Epithelial cell of proximal tubule (primary cell): Measurements from ENCODE around the gene CAPZB. TPM values are rescaled to one million over a fixed set of nuclear protein-coding genes. Genes with fewer than 3 reads are reported as not detected.

Experiments
- DNase-seq: peaks from one replicate; pipeline ENCODE4 v3.0.0-alpha.2; 2011; ENCODE audit warnings: low read depth
- H3K4me3 ChIP-seq: 2 replicates; pipeline ENCODE4 v1.5.1; 2011; ENCODE audit warnings: low read depth, mild to moderate bottlenecking, low read length
- total RNA-seq: library from RNA; depleted of rRNA; stranded (reverse); fragments of >200 nt; gene quantifications from 2 replicates; pipeline ENCODE4 v1.2.3, GENCODE V29; 2015
- TF ChIP-seq, protein P1 (sequence below): conservative IDR thresholded peaks from 2 replicates; pipeline ENCODE4 v1.5.1; 2012; ENCODE audit warnings: low read depth, mild to moderate bottlenecking, low read length

Gene CAPZB
- total RNA-seq, 1 donor from 2014 or later = 74.9 TPM

DNA sequence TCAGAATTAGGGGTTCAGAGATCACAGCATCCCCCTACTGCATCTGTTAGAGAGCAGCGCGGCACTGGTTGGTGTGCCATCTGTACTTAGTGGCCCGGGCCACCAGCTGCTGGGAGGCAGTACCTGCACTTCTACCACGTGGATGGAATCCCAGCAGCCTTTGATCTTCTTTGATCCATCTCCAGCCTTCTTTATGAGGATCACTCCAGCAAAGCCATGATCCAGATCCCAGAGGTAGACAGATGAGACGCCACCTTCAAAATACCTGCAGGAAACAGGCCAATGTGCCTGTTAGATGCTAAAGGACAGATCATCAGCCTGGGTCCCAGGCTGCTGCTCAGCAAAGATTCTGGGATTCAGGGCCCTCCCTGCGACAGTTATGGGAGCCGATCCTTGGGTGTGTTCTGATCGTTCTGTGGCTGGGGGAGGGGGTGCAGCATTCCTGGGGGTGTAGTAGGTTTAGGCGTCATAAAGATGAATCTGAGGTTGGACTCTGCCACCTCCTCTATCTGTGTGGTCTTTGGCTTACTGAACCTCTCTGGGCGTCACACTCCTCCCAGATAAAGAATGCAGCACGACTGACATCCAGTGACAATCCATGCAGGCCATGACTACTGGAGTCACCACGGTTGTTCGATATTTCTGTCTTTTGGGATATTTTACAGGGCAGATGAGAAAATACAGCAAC is 127.9 kb downstream of the CAPZB start:
- TF ChIP-seq, protein P1, sequence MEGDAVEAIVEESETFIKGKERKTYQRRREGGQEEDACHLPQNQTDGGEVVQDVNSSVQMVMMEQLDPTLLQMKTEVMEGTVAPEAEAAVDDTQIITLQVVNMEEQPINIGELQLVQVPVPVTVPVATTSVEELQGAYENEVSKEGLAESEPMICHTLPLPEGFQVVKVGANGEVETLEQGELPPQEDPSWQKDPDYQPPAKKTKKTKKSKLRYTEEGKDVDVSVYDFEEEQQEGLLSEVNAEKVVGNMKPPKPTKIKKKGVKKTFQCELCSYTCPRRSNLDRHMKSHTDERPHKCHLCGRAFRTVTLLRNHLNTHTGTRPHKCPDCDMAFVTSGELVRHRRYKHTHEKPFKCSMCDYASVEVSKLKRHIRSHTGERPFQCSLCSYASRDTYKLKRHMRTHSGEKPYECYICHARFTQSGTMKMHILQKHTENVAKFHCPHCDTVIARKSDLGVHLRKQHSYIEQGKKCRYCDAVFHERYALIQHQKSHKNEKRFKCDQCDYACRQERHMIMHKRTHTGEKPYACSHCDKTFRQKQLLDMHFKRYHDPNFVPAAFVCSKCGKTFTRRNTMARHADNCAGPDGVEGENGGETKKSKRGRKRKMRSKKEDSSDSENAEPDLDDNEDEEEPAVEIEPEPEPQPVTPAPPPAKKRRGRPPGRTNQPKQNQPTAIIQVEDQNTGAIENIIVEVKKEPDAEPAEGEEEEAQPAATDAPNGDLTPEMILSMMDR = no peak
- H3K4me3 ChIP-seq = no peak overlapping the region
- no peak for DNase-seq

DNA sequence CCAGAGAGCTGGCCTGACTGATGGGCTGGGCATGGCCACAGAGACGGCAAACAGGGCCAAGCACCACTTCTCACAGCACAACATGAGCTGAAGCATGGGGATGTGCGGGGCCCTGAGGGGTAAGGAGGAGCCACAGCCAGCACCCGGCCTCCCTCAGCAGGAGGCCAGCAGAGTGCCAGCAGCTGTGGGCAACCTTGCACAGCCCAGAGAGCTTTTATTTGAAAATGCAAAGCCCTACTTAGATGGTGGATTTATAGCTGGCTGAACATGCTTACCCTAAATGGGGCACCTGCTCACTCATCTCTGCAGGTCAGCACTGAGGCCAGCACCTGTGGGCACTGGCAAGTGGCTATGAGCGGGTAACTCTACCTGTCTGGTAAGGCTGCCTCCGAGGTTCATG is 129.1 kb downstream of the CAPZB start:
- TF ChIP-seq, protein P1 = no peak
- no peak for DNase-seq
- no peak overlapping the region for H3K4me3 ChIP-seq

DNA sequence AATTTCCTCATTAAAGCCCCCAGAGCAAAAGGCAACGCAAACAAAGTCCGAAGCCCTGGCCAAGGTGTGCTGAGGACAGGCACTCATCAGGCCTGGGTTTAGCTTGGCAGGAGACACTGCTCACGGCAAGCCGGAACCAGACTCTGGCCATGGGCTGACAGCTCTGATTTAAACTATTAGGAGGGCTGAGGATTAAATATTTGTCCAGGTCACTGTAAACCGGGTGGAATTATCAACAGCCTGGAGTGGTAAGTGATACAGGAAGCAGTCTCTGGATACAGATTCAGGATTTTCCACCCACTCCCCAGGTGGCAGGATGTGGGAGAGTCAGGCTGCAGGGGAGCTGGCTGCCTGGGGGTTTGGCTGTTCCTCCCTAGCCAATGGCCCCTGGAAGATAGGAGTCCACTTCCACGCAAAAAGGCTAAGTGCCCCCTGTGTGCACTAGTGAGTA is 130.8 kb downstream of the CAPZB start:
- H3K4me3 ChIP-seq = no peak overlapping the region
- TF ChIP-seq, protein P1 = no peak
- no peak for DNase-seq

DNA sequence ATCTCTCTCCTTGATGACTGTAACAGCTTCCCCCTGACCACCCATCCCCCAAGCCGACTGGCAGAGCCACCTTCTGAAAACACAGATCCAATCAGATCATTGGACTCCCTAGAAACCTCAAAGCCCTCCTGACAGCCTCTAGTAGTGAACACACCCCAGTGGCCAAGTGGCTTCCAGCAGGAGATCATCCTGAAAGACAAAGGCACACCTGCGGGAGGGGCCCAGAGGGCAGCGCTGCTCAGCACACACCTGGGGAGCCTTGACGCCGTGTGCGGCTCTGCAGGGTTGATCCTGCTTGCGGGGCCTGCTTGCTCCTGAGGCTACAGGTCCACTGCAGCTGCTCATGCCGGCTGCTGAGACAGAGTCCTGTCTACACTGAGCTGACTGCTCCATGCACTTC is 131.7 kb downstream of the CAPZB start:
- no peak overlapping the region for H3K4me3 ChIP-seq
- DNase-seq = no peak
- TF ChIP-seq, protein P1 = no peak

DNA sequence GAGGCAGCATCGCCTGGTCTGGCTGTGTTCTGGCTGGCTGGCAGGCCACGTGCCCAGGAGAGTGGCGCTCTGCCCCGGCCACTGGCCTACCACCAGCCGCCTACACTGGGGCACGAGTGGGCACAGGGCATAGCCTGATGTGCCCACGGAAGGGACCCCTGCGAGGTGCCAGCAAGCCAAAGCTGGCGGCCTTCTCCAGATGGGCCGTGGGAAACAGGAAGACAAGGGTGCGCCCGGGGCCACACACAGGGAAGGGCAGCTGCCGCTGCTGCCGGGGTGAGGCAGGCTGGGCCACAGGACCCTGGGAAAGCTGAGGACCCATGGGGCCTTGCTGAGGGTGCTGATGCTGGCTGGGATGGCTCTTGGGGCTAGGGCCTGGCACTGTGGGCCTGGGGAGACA is 132.5 kb downstream of the CAPZB start:
- no peak for DNase-seq
- H3K4me3 ChIP-seq = no peak overlapping the region
- TF ChIP-seq, protein P1 = no peak

DNA sequence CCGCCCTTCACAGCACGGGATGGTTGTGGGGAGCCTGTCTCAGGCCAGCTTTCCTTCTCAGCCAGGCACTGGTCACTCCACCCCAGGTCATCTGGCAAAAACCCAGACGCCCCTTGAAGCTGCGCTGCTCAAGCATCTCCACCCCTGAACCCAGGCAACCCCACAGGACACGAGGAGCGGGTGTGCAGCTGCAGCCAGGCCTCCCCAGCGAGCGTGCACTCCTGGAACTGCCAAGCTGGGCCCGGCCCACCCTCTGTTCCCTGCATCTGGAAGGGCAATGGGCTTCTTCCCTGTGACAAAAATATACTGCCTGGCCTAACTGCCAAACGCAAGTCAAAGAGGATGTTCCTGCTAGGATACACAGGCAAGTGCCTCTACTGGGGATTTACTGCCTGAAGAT is 133.5 kb downstream of the CAPZB start:
- DNase-seq = no peak
- TF ChIP-seq, protein P1 = no peak
- no peak overlapping the region for H3K4me3 ChIP-seq

DNA sequence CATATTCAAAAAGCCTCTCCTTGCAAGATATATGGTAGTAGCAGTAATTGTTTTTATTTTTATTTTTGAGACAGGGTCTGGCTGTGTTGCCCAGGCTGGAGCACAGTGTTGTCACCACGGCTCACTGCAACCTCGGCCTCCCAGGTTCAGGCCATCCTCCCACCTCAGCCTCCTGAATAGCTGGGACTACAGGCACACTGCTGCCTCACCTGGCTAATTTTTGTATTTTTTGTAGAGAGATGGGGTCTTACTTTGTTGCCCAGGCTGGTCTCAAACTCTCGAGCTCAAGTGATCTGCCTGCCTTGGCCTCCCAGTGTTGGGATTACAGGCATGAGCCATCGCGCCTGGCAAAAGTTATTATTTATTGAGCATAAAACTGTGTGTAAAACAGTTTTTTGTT is 134.8 kb downstream of the CAPZB start:
- no peak overlapping the region for H3K4me3 ChIP-seq
- DNase-seq = no peak
- TF ChIP-seq, protein P1 = no peak
